Hepatic stellate cell (primary cell): Measurements from ENCODE around the gene COL6A5.
"Not testable (repeated sequence)": the region's sequence is repeated elsewhere in the genome, so short reads cannot be mapped to it uniquely, and the experiment has no call there.

ENCODE experiments used
- DNase-seq: peaks from one replicate; pipeline ENCODE4 v3.0.0; 2011; ENCODE audit warnings: low spot score

Gene COL6A5

GRCh38 chr3:130389743-130390478 is 44.4 kb downstream of the COL6A5 start:
- no peak for DNase-seq

GRCh38 chr3:130392266-130392665 is 46.8 kb downstream of the COL6A5 start:
- no peak for DNase-seq

- no peak for DNase-seq
These were observed 48.1 kb downstream of the COL6A5 start for GRCh38 chr3:130393594-130393993.

- DNase-seq: no peak
These were observed 49.9 kb downstream of the COL6A5 start for GRCh38 chr3:130395331-130395730.

GRCh38 chr3:130395916-130396315 is 50.4 kb downstream of the COL6A5 start:
- no peak for DNase-seq

- no peak for DNase-seq
These were observed 58.9 kb downstream of the COL6A5 start for GRCh38 chr3:130404401-130404800.

- no peak for DNase-seq
These were observed 60.5 kb downstream of the COL6A5 start for GRCh38 chr3:130405956-130406355.

GRCh38 chr3:130408253-130408652 is 62.8 kb downstream of the COL6A5 start:
- not testable (repeated sequence) for DNase-seq

GRCh38 chr3:130411320-130411719 is 65.8 kb downstream of the COL6A5 start:
- no peak for DNase-seq

GRCh38 chr3:130412991-130413560 is 67.6 kb downstream of the COL6A5 start:
- DNase-seq: no peak

GRCh38 chr3:130414457-130414856 is 69.0 kb downstream of the COL6A5 start:
- no peak for DNase-seq

- no peak for DNase-seq
These were observed 75.0 kb downstream of the COL6A5 start for GRCh38 chr3:130420466-130420865.

GRCh38 chr3:130423064-130423463 is 77.6 kb downstream of the COL6A5 start:
- no peak for DNase-seq

GRCh38 chr3:130424837-130425236 is 79.4 kb downstream of the COL6A5 start:
- DNase-seq: no peak

- no peak for DNase-seq
These were observed 80.0 kb downstream of the COL6A5 start for GRCh38 chr3:130425484-130425883.

GRCh38 chr3:130426206-130426605 is 80.7 kb downstream of the COL6A5 start:
- DNase-seq: no peak

- no peak for DNase-seq
These were observed 83.6 kb downstream of the COL6A5 start for GRCh38 chr3:130428871-130429712.

- DNase-seq: no peak
These were observed 84.2 kb downstream of the COL6A5 start for GRCh38 chr3:130429713-130430023.

GRCh38 chr3:130430266-130430665 is 84.8 kb downstream of the COL6A5 start:
- no peak for DNase-seq

GRCh38 chr3:130432086-130432485 is 86.6 kb downstream of the COL6A5 start:
- DNase-seq: not testable (repeated sequence)

- no peak for DNase-seq
These were observed 87.8 kb downstream of the COL6A5 start for GRCh38 chr3:130433306-130433705.

- no peak for DNase-seq
These were observed 96.8 kb downstream of the COL6A5 start for GRCh38 chr3:130442284-130442683.

- not testable (repeated sequence) for DNase-seq
These were observed 101.4 kb downstream of the COL6A5 start for GRCh38 chr3:130446840-130447239.
